ENCODE results near the gene DAGLB.

- TF ChIP-seq GATA2 (IDR thresholded peaks at IDR 0.05; ENCODE audit: low read depth, low read length) (no peak), GATA3 (IDR thresholded peaks at IDR 0.05; ENCODE audit: low read depth, low read length) (no peak)
These were observed 34.1 kb downstream of the DAGLB start for GRCh38 chr7:6413637-6414036.
